Ectodermal cell (in vitro differentiated cells): ENCODE data around the gene KCNB1.

Source experiments
- H3K27ac ChIP-seq: 2 replicates; pipeline ENCODE4 v1.7.0; 2013; ENCODE audit warnings: mild to moderate bottlenecking, low read depth, low read length; ENCODE audit not compliant: insufficient read depth, poor library complexity, severe bottlenecking
- H3K27me3 ChIP-seq: 2 replicates; pipeline ENCODE4 v1.7.0; 2013; ENCODE audit warnings: mild to moderate bottlenecking, low read length; ENCODE audit not compliant: insufficient read depth, control insufficient read depth, poor library complexity, severe bottlenecking
- H3K36me3 ChIP-seq: one replicate; pipeline ENCODE4 v1.7.0; 2013; ENCODE audit warnings: low read length; ENCODE audit not compliant: control insufficient read depth, insufficient read depth
- H3K4me1 ChIP-seq: one replicate; pipeline ENCODE4 v1.7.0; 2013; ENCODE audit warnings: low read length; ENCODE audit not compliant: control insufficient read depth, insufficient read depth
- H3K4me3 ChIP-seq: 2 replicates; pipeline ENCODE4 v1.7.0; 2013; ENCODE audit warnings: low read depth, low read length, control low read depth; ENCODE audit not compliant: insufficient read depth
- H3K9me3 ChIP-seq: 2 replicates; pipeline ENCODE4 v1.7.0; 2013; ENCODE audit warnings: mild to moderate bottlenecking, low read length, moderate library complexity; ENCODE audit not compliant: control insufficient read depth
- WGBS, 2 experiments: methylation state at CpG; one replicate each; pipeline ENCODE4 v1.1.7; 2013; ENCODE audit warnings: missing lambda C conversion rate in 2 of 2; 5-methylcytosine and 5-hydroxymethylcytosine counted together

The KCNB1 gene

DNA sequence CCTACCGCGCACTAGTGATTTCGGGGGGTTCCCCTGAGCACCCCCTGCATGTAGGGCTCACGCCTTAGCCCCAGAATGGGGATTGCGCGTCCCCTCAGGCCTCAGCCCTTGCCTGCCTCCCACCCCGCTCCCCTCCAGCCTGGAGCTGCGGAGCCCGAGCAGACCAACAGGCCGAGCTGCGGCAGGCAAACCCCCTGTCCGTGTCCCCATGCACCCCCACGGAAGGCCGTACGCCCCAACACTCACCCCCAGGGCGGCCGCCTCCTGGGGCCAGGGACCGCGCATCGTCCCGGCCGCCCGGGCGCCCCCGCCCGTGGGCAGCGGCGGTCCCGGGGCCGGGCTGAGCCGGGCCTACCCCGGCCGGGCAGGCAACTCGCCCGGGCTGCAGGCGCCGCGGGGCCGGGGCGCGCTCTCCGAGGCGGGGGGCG lies 1.2 kb upstream of the KCNB1 start:
- WGBS, 2 experiments, result 0 to 1% methylated on average over 44 of the region's 44 CpGs
- H3K27ac ChIP-seq, result no peak overlapping the region
- no peaks in the 10 kb centered on the region for H3K9me3 ChIP-seq
- peaks cover 7% of the 10 kb centered on the region for H3K4me1 ChIP-seq
- H3K4me3 ChIP-seq, result peak overlapping the region; percentile 59
- H3K27me3 ChIP-seq, result peaks cover 58% of the 10 kb centered on the region
- H3K36me3 ChIP-seq, result no peaks in the 10 kb centered on the region

DNA sequence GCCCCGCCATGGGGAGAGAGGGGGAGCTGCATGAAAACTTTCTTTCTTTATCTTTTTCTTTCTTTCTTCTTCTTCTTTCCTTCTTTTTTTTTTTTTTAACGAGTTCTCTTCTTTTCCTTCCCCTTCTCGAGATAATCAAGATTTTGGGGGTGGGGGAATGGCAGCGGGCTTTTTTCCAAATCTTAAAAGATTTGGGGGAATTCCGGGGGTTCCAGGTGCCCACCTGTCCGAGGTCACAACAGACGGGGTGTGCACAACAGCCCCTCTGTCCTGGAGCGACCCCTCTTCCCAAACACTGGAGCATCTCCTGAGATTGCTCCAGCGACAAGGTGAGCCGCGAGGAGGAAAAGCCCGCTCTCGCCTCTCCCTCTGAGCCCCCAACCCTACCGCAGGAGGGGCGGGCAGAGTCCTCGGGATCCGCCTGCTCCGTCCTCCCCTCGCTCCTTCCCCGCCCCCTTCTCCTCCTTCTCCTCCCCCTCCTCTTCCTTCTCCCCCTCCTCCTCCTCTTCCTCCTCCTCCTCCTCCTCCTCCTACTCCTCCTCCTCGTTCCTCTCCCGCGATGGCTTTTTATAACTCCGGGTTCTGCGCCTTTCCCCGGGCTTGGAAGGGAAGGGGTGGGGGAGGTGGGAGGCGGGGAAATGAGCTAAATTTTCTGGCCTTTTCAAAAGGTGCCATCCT lies 689 bp upstream of the KCNB1 start:
- H3K4me3 ChIP-seq, result peak overlapping the region; percentile 59
- no peaks in the 10 kb centered on the region for H3K9me3 ChIP-seq
- H3K27ac ChIP-seq, result no peak overlapping the region
- H3K4me1 ChIP-seq, result peaks cover 7% of the 10 kb centered on the region
- H3K27me3 ChIP-seq, result peaks cover 58% of the 10 kb centered on the region
- H3K36me3 ChIP-seq, result no peaks in the 10 kb centered on the region
- 3 to 4% methylated on average over 23 to 24 of the region's 27 CpGs for WGBS, 2 experiments

DNA sequence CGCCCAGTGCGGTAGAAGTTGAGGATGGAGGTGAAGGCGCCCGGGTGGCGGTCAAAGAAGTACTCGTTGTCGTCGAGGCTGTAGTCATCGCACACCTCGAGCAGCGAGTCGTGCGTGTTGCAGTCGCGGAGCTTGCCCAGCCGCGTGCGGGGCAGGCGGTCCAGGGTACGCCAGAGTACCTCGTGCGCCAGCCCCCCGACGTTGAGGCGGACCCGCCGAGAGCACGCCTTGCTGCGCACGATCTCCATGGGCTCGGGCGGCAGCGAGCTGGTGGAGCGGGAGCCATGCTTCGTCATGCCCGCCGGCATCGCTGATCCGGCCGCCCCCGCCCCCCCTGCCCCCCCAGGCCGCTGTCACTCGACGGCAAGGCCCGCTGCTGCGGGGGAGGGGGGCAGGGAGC lies 295 bp downstream of the KCNB1 start:
- no peak overlapping the region for H3K4me3 ChIP-seq
- no peaks in the 10 kb centered on the region for H3K9me3 ChIP-seq
- H3K4me1 ChIP-seq, result peaks cover 7% of the 10 kb centered on the region
- no peaks in the 10 kb centered on the region for H3K36me3 ChIP-seq
- no peak overlapping the region for H3K27ac ChIP-seq
- peaks cover 52% of the 10 kb centered on the region for H3K27me3 ChIP-seq
- 69% methylated on average over 46 of the region's 46 CpGs for WGBS, 2 experiments

DNA sequence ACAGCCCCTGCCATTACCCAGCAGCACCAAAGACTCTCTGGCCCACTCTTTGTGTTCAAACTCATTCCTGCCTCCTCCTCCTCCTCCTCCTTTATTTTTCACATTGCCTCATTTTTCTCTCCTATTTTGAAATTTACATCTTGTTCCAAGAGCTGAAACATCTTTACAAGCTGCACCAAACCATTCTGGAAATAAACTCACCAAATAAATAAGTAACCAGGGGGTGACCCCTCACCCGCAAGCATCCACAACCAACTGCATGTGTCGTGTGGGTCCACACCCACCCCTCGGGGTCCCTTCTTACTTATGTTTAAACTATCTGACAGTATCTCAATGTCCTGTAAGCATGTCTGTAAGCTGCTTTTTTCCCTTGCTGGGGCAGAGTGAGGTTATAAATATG lies 1.4 kb downstream of the KCNB1 start:
- Histone ChIP-seq H3K36me3 (no peaks in the 10 kb centered on the region), H3K4me1 (peaks cover 7% of the 10 kb centered on the region), H3K27ac (no peak overlapping the region), H3K4me3 (no peak overlapping the region), H3K27me3 (peaks cover 42% of the 10 kb centered on the region), H3K9me3 (no peaks in the 10 kb centered on the region)
- 92 to 93% methylated on average over 3 of the region's 3 CpGs for WGBS, 2 experiments

DNA sequence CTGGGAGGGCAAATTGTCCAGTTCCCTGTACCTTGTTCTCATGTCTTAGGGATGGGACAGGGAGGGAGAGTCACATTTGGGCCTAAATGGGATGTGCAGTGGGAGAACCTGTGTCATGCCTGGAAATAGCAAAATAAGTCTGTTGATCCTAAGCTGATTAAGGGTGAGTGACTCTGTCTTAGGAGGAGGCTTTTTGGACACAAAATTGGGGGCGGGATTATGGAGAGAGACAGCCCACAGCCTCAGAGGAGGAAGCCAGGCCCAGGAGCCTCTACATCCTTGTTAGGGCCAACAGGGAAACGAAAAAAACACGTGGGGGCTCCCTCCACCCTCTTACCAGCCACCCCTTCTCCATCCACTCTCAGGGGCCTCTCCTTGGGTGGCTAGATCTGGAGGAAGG lies 2.2 kb downstream of the KCNB1 start:
- H3K9me3 ChIP-seq, result no peaks in the 10 kb centered on the region
- H3K4me1 ChIP-seq, result peaks cover 7% of the 10 kb centered on the region
- H3K27ac ChIP-seq, result no peak overlapping the region
- peaks cover 33% of the 10 kb centered on the region for H3K27me3 ChIP-seq
- no peaks in the 10 kb centered on the region for H3K36me3 ChIP-seq
- no peak overlapping the region for H3K4me3 ChIP-seq
- 82 to 85% methylated on average over 3 of the region's 3 CpGs for WGBS, 2 experiments

DNA sequence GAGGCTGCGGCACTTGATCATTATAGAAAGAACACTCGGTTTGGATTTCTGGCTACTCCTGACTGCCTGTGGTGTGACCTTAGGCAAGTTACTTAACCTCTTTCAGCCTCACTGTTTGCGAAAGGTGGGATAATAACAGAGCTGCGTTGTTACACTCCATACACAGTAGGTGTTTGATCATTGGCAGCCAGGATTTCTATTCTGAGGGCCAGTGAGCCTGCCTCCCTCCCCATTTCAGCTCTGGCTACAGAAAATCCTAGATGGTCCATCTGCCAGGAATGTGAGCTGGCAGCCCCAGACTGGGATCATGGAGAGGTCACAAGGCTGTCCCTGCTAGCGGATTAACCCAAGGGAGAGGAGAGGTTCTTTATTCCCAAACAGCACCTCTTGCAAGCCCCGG lies 2.7 kb downstream of the KCNB1 start:
- no peaks in the 10 kb centered on the region for H3K9me3 ChIP-seq
- H3K36me3 ChIP-seq, result no peaks in the 10 kb centered on the region
- H3K4me3 ChIP-seq, result no peak overlapping the region
- H3K4me1 ChIP-seq, result peaks cover 7% of the 10 kb centered on the region
- WGBS, 2 experiments, result 64 to 69% methylated on average over 6 of the region's 6 CpGs
- no peak overlapping the region for H3K27ac ChIP-seq
- H3K27me3 ChIP-seq, result peaks cover 28% of the 10 kb centered on the region

DNA sequence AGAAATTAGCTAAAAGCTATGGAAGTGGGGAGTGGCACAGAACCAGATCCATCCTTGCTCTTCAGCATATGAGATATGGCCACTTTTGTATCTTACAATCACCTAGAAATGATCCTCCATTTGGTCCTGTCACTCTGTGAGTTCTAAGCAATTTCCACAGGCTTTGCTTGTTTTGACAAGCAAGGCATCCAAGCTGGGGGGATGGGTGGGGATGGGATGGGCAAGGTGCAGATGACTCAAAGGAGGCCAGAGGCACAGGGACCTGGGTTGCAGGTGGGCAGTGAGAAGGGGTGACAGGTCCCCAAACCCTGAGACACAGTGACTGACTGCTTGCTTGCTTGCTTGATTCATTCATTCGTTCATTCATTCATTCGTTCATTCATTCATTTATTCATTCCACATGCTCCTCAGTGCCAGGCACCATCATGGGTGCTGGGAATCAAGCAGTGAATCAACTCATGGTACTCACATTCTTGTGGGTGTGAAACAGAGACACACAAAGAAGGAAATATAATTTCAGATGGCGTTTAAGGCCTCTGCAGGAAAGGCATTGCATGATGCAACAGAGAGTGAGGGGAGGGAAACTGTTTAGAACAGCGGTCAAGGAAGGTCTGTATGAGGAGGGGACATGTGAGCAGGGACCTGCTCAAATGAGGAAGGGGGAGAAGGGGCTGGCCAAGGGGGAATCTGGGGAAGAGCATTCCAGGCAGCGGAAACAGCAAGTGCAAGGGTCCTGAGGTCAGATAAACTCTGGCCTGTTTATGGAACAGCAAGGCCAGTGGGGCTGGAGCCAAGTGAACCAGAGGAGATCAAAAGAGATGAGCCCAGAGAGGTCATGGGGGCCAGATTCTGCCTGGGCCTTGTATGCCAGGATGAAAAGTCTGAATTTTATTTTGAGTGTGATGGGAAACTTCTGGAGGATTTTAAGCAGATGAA lies 3.4 kb downstream of the KCNB1 start:
- no peak overlapping the region for H3K4me3 ChIP-seq
- 92 to 95% methylated on average over 5 of the region's 5 CpGs for WGBS, 2 experiments

DNA sequence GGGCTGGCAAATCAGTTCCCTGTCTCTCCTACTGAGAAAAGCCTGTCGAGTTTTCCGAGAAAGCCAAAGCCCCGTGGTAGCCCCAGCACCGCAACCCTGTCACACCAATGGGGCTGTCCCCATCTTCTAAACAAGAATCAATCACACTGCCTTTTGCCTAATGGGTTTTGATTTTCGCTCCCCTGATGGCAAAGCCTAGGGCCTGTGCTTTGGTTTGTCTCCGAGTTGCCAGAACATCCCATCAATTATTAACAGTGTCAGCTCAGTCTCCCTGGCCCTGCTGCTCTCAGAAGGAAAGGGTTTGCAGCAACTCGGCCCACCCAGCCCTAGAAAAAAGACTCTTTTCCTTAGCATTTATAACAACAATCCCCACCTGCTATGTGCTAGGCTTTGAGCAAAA lies 4.2 kb downstream of the KCNB1 start:
- Histone ChIP-seq H3K4me1 (peaks cover 7% of the 10 kb centered on the region), H3K36me3 (no peaks in the 10 kb centered on the region), H3K27me3 (peaks cover 17% of the 10 kb centered on the region), H3K27ac (no peak overlapping the region), H3K9me3 (no peaks in the 10 kb centered on the region), H3K4me3 (no peak overlapping the region)
- 78 to 83% methylated on average over 7 of the region's 7 CpGs for WGBS, 2 experiments

More for the DNA sequence above, 3.4 kb downstream of the KCNB1 start:
- no peak overlapping the region for H3K27ac ChIP-seq
- H3K36me3 ChIP-seq, result no peaks in the 10 kb centered on the region
- peaks cover 23% of the 10 kb centered on the region for H3K27me3 ChIP-seq
- no peaks in the 10 kb centered on the region for H3K9me3 ChIP-seq
- H3K4me1 ChIP-seq, result peaks cover 7% of the 10 kb centered on the region

DNA sequence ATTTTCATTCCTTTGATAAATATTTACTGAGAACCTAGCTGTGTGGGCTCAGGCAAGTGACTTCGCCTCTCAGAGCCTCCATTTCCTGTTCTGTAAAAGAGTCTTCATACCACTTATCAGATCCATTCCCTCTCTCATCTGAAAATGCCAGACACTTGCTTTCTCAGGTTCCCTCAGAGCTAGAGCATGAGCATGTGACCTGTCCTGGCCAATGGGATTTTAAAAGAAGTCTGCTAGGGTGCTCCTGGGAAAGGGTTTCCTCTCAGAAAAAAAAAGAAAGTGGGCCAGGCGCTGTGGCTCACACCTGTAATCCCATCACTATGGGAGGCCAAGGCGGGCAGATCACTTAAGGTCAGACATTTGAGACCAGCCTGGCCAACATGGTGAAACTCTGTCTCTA lies 5.3 kb downstream of the KCNB1 start:
- H3K4me3 ChIP-seq, result no peak overlapping the region
- WGBS, 2 experiments, result 85 to 90% methylated on average over 3 of the region's 3 CpGs
- H3K27me3 ChIP-seq, result peaks cover 6% of the 10 kb centered on the region
- peaks cover 7% of the 10 kb centered on the region for H3K4me1 ChIP-seq
- no peak overlapping the region for H3K27ac ChIP-seq
- H3K36me3 ChIP-seq, result no peaks in the 10 kb centered on the region
- H3K9me3 ChIP-seq, result no peaks in the 10 kb centered on the region

DNA sequence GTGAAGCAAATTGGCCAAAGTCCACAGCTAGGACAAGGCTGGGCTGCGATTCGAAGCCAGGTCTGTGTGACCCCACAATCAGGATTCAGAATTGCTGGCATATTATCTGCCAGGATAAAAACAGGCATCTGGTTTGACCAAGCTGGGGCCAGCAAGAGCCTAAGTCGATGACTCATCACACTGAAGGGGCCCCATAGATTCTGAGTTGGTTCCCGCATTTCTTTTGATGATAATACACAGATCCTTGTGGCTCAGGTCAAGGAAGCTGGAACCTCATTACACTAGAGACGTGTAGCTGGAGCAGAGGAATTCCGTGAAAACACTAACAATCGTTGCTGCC lies 6.5 kb downstream of the KCNB1 start:
- WGBS, 2 experiments, result 90 to 91% methylated on average over 7 of the region's 7 CpGs
- Histone ChIP-seq H3K27ac (no peak overlapping the region), H3K4me3 (no peak overlapping the region), H3K9me3 (no peaks in the 10 kb centered on the region), H3K4me1 (peaks cover 7% of the 10 kb centered on the region), H3K27me3 (no peaks in the 10 kb centered on the region), H3K36me3 (no peaks in the 10 kb centered on the region)
